CD4-positive, alpha-beta T cell treated with Interferon alpha-2 for 1 hour (primary cell): ENCODE data around the gene MIDN.
"Not testable (repeated sequence)": the region's sequence is repeated elsewhere in the genome, so short reads cannot be mapped to it uniquely, and the experiment has no call there.

Experiments used
- DNase-seq, 2 donors: peaks; one replicate each; pipeline ENCODE4 v3.0.0-alpha.2; 2020 to 2022

Gene MIDN

DNA sequence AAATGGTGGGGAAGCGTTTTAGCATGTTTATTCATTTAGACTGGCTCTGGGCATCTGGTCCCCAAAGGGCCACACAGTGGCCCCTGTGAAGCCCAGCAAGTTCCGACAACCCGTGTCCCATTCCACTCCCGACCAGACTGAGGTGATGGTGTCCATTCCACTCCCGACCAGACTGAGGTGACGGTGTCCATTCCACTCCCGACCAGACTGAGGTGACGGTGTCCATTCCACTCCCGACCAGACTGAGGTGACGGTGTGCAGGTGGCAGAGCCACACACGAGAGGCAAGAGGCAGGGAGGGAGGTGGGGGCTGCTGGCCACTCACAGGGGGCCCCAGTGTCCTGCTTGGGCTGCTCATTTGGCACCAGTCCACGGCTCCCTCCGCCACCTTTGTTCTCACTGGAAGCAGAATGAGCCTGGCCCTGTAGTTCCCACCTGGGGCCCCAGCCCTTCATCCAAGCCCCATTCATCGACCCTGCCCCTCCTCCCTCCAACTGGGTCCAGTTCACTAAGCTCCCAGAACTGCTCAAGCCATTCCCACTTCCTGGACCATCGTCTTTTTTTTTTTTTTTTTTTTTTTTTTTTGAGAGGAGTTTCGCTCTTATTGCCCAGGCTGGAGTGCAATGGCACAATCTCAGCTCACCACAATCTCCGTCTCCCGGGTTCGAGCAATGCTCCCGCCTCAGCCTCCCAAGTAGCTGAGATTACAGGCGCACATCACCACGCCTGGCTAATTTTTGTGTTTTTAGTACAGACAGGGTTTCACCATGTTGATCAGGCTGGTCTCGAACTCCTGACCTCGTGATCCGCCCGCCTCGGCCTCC is 1.9 kb upstream of the MIDN start:
- not testable (repeated sequence) for DNase-seq

DNA sequence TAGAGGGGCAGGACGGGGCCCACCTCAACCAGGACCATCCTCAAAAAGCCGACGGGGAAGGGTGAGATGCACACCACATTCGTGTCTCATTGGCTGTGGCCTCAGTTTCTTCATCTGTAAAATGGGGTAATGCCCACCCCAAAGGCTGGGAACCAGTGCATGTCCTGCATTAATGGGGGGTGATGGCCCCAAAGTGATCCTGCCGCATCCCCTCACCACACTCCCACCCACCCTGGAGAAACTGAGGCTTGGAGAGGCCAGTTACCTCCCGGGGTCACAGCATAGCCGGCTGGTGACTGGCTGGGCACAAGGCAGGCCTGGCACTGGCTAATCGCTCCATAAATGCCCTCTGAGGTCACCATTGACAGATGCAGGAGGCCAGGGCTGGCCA is 640 bp upstream of the MIDN start:
- DNase-seq: no peak

DNA sequence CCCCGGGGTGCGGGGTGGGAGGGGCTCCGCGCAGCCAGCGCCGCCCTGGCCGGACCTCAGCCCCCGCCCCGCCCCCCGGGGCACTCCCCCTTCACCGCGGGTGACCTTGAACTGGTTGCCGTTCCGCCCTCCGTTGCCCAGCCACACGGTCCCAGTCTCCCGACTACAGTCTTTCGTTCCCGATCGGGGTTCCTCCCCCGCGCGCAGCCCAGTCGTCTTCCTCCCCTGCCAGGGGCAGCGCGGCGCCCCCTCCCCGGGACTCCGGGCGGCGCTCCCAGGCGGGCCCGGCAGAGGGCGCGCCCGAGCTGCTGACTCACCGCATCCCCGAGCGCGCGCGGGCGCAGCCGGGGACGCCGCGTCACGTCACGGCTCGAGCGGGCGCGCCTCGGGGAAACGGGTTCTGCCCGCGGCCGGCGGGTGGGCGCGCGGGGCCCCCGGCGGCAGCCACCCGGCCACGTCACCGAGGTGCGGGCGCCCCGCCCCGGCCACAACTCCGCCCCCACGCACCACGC is 459 bp downstream of the MIDN start:
- DNase-seq: peak; percentile 84 to 90

DNA sequence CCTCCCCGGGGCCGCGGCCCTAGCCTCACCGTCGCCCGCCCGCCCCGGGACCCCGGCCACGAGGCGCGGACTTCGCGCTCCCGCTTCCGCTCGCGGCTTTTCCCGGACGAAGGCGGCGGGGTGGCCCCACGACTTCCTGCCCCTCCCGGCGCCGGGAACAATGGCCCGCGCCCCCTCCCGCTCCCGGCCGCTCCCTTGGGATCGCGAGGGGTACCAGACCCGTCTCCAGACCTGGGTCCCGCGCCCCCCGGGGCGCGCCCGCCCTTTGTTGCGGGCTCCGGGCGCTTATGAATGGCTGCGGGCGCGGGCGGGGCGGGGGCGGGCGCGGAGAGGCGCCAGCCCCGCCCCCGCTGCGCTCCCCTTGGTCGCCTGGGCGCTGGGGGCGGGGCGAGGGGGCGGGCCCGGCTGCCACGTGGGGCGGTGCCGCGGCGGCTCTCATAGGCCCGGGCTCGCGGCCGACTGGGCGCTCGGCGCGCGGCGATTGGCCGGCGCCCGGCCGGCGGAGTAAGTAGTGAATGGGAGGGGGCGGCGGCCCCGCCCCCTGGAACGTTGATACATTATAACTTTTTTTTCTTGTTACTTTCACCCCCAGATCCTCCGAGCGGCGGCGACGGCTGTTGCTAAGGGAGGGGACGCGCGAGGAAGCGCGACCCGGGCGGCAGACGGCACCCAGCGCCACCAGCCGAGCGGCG is 1.1 kb downstream of the MIDN start:
- DNase-seq: peak; percentile 95 to 96

DNA sequence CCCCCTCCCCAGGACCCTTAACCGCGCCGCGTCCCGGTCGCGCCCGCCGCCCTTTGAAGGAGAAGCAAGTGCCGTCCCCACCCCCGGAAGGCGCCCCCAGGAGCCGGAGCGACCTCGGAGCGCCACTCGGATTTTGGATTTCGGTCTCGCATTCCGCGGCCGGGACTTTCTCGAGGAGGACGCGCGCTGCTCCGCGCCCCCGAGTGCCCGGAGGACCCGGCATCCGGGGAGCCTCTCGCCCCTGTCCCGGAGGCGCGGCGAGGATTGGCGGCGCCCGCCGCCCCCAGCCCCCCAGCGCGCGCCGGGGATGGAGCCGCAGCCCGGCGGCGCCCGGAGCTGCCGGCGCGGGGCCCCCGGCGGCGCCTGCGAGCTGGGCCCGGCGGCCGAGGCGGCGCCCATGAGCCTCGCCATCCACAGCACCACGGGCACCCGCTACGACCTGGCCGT is 1.6 kb downstream of the MIDN start:
- DNase-seq: no peak

DNA sequence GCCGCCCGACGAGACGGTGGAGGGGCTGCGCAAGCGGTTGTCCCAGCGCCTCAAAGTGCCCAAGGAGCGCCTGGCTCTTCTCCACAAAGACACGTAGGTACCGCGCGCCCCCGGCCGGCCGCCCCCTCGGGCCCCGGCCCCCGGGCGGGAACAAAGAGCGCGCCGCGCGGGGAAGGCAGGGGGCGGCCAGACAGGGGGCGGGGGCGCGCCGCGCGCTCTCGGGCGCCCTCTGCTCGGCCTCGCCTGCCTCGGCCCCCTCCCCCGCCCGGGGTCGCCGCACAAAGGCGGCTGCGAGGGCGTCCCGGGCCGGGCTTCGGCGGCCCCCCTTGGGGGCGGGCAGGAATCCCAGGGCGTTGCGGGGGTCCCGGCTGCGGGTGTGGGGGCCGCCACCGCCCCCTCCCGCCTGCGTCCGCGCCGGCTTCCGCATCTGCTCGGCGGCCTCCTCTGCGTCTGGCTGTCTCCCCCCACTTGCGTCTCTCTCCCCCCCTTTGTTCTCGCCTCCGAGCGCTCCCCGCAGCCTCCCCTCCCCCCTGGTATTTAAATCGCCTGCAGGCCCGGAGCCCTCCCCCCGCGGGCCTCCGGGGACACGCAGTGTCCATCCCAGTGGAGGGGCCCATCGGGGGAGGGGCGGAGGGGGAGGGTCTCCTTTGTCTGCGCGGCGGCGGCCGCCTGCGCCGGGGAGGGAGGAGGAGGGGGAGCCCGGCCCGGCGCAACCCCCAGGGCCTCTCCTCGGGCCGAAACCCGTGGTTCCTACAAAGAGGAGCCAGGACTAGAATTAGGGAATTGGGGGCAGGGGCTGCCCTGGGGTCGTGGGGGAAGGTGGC is 2.3 kb downstream of the MIDN start:
- DNase-seq: peak; percentile 64 to 72

DNA sequence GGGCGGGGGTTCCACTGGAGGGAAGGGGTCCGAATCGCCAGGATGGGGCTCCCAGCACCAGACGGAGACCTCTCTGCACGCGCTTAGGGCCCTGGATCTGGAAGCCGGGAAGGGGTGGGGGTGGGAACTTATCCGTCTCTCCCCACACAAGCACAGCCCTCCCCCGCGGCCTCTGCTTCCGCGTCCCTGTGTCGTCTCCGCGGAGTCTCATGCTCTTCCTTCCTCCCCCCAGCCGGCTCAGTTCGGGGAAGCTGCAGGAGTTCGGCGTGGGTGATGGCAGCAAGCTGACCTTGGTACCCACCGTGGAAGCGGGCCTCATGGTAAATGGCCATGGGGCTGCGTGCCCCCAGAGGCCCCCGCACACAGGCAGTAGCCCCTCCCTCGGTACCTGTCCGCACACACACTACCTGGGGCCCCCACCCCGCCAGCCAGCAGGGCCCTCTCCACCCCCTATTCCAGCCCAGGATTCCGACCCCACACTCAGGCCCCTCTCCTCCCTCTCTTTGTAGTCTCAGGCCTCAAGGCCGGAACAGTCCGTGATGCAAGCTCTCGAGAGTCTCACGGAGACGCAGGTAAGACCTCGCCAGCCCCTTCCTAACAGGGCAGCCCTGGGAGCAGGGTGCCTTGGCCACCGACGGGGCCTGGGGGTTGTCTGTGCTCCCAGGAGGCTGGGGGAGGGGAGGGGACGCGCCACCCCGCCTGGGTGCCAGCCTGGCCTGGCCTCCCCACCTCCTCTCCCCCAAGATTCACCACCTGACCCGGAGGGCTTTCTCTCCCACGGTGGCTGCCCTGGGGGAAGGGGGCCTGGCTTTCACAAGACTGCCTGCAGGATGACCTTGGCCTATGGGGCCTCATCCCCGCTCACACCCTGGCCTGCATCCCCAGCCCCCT is 3.2 kb downstream of the MIDN start:
- peak; percentile 64 to 72 for DNase-seq

DNA sequence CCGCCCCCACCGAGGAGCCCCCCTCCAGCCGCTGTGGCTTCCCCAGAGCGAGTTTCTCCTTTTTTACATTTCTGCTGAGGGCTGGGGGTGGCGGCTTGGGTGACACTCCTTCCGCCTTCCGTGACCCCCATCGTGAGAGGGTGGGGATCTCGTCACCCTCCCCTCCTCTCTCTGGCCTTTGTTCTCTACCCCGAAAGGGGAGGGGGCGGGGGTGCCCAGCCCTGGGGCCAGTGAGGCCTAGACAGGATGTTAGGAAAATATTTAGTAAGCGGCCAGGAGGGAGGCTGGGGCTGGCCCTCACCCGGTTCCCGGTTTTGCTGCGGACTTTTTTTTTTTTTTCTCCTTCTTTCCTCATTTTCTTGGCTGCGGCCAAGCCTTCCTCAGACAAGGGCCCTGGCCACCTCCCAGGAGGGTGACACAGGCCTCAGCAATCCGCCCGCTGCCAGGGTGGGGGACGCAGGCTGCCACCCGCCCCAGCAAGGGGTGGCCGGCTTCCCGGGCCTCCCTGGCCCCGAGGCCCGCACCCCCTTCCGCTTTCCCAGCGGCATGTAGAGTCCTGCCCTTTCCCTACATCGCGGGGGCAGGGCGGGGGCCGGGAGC is 3.9 kb downstream of the MIDN start:
- DNase-seq: peak; percentile 86 to 87

DNA sequence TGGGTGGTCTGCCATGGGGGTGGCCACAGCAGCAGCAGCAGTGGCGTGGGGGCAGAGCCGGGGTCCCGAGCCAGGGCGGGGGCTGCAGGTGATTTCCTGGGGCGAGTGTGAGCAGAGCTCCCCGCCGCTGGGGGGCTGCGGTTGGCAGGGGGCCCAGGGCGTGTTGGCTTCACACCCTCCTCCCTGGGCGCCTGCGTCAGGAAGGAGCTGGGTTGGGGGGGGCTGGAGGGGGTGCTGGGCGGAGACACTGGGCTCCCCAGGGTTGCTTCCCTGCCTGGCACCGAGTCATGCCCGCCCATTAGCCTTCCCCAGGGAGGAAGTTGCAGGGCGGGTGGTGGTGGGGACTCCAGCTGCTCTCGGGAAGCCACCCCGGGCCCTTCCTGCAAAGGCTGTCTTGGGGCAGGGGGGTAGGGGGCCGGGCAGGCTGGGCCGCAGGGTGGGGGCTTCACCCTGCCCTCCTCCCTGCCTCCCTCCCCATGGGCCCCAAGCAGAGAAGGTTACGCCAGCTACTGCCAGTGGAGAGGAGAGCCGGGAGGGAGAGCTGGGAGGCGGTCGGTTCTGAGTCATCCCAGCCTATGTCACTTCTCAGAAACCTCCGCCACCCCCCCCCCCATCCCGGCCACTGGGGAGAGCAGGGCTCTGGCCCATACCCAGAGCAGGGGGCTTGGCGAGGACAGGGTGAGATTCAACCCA is 4.6 kb downstream of the MIDN start:
- DNase-seq: peak; percentile 85 to 86

DNA sequence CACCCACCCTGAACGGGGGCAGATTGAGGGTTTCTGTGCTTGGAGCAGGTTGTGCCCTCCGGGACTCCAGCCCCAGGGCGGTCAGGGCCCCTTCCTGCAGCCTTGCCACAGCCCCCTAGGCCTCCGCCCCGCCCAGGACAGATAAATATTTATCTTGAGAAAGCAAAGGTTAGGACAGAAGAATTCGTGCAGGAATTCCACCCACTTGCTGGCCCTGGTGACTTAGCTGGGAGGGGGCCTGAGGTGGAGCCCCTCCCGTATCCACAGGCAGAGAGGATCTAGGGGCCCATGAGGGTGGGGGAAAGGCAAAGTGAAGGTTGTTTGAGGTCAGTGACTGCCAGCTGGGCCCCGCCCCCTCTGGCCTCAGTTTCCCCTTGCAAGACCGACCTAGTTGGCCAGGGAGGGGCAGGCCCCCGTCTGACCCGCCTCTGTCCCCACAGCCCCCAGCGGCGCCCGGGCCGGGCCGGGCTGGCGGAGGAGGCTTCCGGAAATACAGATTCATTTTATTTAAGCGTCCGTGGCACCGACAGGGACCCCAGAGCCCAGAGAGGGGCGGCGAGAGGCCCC is 5.2 kb downstream of the MIDN start:
- DNase-seq: no peak

DNA sequence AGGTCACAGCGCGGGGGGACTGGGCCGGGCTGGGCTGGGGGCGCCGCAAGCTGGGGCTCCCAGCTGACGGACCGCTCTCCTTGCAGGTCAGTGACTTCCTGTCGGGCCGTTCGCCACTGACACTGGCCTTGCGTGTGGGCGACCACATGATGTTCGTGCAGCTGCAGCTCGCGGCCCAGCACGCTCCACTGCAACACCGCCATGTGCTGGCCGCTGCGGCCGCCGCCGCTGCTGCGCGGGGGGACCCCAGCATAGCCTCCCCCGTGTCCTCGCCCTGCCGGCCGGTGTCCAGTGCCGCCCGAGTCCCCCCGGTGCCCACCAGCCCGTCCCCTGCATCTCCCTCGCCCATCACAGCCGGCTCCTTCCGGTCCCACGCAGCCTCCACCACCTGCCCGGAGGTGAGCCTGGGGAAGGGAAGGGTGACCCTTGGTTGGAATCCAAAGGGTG is 5.7 kb downstream of the MIDN start:
- DNase-seq: no peak

DNA sequence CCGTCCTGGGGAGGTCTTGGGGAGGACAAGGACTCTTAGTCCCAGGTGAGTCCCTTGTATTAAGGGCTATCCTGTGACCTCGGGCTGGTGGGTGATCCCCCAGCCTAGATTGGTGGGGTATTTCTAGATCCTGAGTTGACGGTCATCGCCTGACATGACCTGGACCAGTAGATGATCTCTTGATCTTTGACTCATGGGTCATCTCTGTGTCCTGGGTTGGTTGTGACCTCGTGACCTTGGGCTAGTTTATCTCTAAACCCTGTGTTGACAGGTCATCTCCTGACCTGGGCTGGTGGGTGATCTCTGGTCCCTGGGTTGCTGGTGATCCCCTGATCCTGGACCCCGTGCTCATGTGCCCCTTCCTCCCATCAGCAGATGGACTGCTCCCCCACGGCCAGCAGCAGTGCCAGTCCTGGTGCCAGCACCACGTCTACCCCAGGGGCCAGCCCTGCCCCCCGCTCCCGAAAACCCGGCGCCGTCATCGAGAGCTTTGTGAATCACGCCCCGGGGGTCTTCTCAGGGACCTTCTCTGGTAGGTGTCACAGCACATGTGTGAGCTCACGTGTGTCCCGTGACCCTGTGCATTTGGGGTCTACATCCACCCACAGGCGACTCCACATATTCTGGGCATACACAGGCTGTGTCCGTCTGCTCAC is 6.3 kb downstream of the MIDN start:
- no peak for DNase-seq

DNA sequence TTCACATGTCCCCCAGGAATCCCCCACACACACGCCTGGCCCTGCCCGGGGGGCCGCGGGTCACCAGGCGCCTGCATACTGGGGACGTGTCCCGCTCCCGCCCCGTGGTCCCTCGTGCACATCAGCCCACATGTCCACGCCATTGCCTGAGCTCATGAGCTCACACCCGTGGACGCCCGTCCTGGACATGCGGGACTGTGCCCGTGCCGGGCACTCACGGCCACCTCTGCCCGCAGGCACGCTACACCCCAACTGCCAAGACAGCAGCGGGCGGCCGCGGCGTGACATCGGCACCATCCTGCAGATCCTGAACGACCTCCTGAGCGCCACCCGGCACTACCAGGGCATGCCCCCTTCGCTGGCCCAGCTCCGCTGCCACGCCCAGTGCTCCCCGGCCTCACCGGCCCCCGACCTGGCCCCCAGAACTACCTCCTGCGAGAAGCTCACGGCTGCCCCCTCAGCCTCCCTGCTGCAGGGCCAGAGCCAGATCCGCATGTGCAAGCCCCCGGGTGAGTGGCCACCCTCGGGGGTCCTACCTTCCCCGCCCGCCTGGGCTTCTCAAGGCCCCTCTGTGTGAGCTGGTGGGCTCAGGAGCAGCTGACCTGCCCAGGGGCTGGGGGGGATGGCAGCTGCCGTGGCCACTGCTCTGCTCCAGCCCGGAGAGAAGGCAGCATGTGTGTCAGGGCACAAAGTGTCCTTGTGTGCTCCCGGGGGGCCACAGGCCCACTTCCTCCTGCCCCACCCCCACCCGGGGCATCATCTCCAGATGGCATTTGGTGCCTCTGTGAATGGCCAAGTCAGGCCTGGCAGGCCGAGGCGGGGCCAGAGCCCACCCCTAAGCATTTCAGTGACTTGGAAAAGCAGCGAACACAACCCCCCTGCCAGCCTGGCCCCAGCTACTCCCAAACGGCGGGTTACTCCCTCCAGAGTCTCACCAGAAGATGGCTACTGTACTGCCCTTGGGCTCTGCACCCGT is 7.1 kb downstream of the MIDN start:
- DNase-seq: no peak

DNA sequence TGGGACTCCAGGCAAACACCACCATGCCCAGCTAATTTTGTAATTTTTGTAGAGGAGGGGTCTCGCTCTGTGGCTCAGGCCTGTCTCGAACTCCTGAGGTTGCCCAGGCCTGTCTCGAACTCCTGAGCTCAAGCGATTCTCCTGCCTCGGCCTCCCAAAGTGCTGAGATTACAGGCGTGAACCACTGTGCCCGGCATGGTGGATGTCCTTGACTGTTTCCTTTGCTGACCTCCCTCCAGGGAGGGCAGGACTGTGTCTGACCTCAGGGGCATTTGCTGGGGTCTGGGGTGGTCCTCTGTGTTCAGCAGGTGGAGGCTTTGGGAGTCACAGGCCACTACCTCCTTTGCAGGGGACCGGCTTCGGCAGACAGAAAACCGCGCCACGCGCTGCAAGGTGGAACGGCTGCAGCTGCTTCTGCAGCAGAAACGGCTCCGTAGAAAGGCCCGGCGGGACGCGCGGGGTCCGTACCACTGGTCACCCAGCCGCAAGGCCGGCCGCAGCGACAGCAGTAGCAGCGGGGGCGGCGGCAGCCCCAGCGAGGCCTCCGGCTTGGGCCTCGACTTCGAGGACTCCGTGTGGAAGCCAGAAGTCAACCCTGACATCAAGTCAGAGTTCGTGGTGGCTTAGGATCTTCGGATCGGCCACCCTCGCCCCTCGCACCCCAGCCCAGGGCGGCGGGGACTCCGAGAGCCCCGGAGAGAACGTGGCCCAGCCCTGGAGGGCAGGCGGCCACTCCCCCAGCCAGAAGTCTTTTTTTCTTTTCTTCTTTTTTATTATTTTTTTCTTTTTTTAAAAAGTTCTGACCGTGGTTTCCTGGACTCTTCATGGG is 8.5 kb downstream of the MIDN start:
- no peak for DNase-seq

DNA sequence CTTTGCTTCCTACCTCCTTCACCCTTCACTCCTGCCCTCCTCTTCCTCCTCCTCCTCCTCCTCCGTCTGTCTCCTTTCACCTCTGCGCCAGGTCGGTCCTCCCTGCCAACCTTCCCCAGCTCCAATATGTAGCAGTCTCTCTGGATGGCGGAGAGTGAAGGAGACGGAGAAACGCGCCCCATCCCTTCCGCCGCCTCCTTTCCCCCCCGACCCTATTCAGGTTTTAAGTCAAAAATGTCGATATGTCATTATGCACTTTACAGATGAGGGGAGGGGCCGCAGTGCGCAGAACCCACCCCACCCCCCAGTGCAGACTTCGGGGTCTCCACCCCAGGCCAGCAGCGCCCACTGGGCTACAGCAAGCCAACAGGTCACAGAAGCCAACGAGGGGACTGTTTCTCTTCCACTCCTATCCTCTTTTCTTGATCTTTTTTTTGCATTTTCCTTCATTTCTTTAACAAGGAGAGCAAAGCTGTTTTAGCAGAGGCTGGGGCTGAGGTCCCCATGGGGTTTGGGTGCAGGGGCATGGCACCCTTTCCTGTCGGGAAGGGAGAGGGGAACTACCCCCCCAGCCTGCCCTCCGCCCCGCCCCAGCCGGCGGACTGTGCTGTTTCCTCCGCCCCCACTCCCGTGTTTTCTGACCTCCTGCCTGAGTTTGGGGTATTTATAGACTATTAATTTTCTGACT is 9.2 kb downstream of the MIDN start:
- no peak for DNase-seq

DNA sequence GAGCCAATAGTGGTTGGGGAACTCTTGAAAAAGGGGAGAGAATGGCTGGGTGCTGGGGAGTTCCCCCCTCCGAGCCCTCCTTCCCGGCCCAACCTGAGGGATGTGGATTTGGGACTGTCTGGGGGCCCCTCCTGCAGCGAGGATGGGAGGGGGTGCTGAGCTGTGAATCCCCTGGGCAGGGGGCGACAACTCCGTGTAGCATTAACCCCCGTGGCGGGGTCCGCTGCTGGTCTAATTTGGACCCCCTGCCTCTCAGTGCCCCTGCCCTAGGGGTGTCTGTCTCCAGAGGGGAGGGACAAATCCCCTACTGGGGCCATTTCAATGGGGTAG is 9.7 kb downstream of the MIDN start:
- no peak for DNase-seq

DNA sequence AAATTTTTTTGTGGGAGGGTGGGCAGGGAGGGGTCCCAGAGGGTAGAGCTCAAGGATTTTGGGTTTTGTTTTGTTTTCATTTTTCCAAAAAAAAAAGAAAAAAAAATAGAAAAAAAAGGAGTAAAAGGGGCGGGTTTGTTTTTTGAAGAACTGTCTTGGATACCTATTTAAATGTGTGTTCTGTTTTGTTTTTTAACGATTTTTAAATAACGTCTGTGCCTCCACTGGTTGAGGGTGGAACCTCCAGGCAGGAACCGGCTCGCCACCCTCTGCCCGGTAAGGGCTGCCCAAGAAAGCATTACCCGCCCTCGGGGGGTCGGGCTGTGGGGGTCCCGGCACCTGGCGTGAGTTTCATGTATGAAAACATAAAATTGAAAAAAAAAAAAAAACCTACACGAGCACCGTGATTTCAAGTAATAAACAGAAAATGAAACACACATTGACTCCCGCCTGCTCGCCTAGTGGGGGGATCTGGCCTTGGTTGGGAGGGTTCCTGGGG is 10.4 kb downstream of the MIDN start:
- DNase-seq: no peak
